AG09309 (cell line): Measurements from ENCODE around the gene PSMB11.
A peak's percentile ranks its signal among the peaks of the same experiment; 100 is the strongest.

Experiments used
- DNase-seq: peaks from one replicate; pipeline ENCODE4 v3.0.0-alpha.2; 2010; ENCODE audit warnings: low read depth
- H3K4me3 ChIP-seq: 2 replicates; pipeline ENCODE4 v1.5.1; 2011; ENCODE audit warnings: mild to moderate bottlenecking, low read depth, low read length, moderate library complexity; ENCODE audit not compliant: control insufficient read depth
- CTCF ChIP-seq: IDR thresholded peaks from 2 replicates; pipeline ENCODE4 v1.5.1; 2011; ENCODE audit warnings: mild to moderate bottlenecking, low read depth, low read length, inconsistent platforms; ENCODE audit not compliant: insufficient read depth, control insufficient read depth; ENCODE audit errors: missing control alignments

The PSMB11 gene

GRCh38 chr14:23042162-23042965, at the start of gene PSMB11:
Gene PSMB11 (plus strand): TSS chr14:23042212. CDS start chr14:23042226, 14 bp downstream.
- DNase-seq, result no peak
- H3K4me3 ChIP-seq, result no peak within 1 kb of the TSS
- no peak for TF ChIP-seq CTCF

- TF ChIP-seq CTCF, result no peak
- no peak for DNase-seq
- H3K4me3 ChIP-seq, result no peak overlapping the region
These were observed 48.5 kb upstream of the PSMB11 start for GRCh38 chr14:22993517-22993916.

- peak; percentile 60 for TF ChIP-seq CTCF
- no peak overlapping the region for H3K4me3 ChIP-seq
- no peak for DNase-seq
These were observed 47.2 kb upstream of the PSMB11 start for GRCh38 chr14:22994762-22995275.

- H3K4me3 ChIP-seq, result no peak overlapping the region
- no peak for TF ChIP-seq CTCF
- no peak for DNase-seq
These were observed 46.0 kb upstream of the PSMB11 start for GRCh38 chr14:22995889-22996625.

- H3K4me3 ChIP-seq, result no peak overlapping the region
- no peak for DNase-seq
- no peak for TF ChIP-seq CTCF
These were observed 45.0 kb upstream of the PSMB11 start for GRCh38 chr14:22996768-22997654.
